Calu3 (cell line): ENCODE data around the gene PDE4B. TPM values are rescaled to one million over a fixed set of nuclear protein-coding genes. Genes with fewer than 3 reads are reported as not detected.

Experiments used
- BruUV-seq: library from RNA; stranded (reverse); fragments of 400-500 nt; replicated peaks from 2 replicates; lab custom pipeline; 2021; lab: Mats Ljungman, UMichigan
- CTCF ChIA-PET: fragments of 300-600 bp; sonication (Branson Sonifier 250); formaldehyde crosslinking; loops from one replicate; lab custom pipeline; 2022; ENCODE audit warnings: antibody characterized with exemption; lab: Charles Lee
- DNase-seq: peaks from one replicate; pipeline ENCODE4 v3.0.0; 2022
- H3K27ac Mint-ChIP-seq: one replicate; pipeline ENCODE4 v1.8.0; 2022; ENCODE audit warnings: mixed read lengths; ENCODE audit not compliant: unreplicated experiment
- H3K27me3 Mint-ChIP-seq: one replicate; pipeline ENCODE4 v1.8.0; 2022; ENCODE audit warnings: mixed read lengths; ENCODE audit not compliant: unreplicated experiment
- H3K36me3 Mint-ChIP-seq: one replicate; pipeline ENCODE4 v1.8.0; 2022; ENCODE audit warnings: mild to moderate bottlenecking, moderate library complexity, mixed read lengths; ENCODE audit not compliant: insufficient read depth, unreplicated experiment
- H3K4me1 Mint-ChIP-seq: one replicate; pipeline ENCODE4 v1.8.0; 2022; ENCODE audit warnings: mild to moderate bottlenecking, low read depth, mixed read lengths; ENCODE audit not compliant: unreplicated experiment
- H3K4me3 Mint-ChIP-seq: one replicate; pipeline ENCODE4 v1.8.0; 2022; ENCODE audit warnings: mild to moderate bottlenecking, low read depth, moderate library complexity, mixed read lengths; ENCODE audit not compliant: unreplicated experiment
- H3K9me3 Mint-ChIP-seq: one replicate; pipeline ENCODE4 v1.8.0; 2022; ENCODE audit warnings: low read depth, mixed read lengths; ENCODE audit not compliant: unreplicated experiment
- CTCF ChIP-seq: fragments of 200-600 bp; IDR thresholded peaks from one replicate; pipeline ENCODE4 v1.8.0; 2022; ENCODE audit warnings: antibody characterized with exemption; ENCODE audit not compliant: unreplicated experiment
- intact Hi-C: fragments of 100-400 bp; cut with micrococcal nuclease; formaldehyde crosslinking; loops from one replicate; pipeline ENCODE4 v1.10.0; 2022; ENCODE audit not compliant: unreplicated experiment
- total RNA-seq: library from RNA; stranded (reverse); gene quantifications from 2 replicates; pipeline ENCODE4 v1.2.3, GENCODE V29; 2022

PDE4B gene
- total RNA-seq, 1 experiment from 2014 or later, result 2.9 TPM

GRCh38 chr1:66213491-66213890, 420.8 kb downstream of the PDE4B start:
- TF ChIP-seq CTCF, result no peak
- Mint-ChIP-seq H3K27me3 (no peaks in the 10 kb centered on the region), H3K4me3 (no peak overlapping the region), H3K36me3 (no peaks in the 10 kb centered on the region), H3K4me1 (no peaks in the 10 kb centered on the region), H3K9me3 (no peaks in the 10 kb centered on the region), H3K27ac (no peak overlapping the region)
- no TSS peak for BruUV-seq
- DNase-seq, result no peak
- intact Hi-C loops, result no loop called here
- CTCF ChIA-PET, result interaction anchor here (0.6 kb wide), 1 partner anchor 1012 kb away, joined by 3 read pairs; no protein-coding TSS in a partner anchor

GRCh38 chr1:66214901-66215300, 422.2 kb downstream of the PDE4B start:
- Mint-ChIP-seq H3K27me3 (no peaks in the 10 kb centered on the region), H3K9me3 (no peaks in the 10 kb centered on the region), H3K4me3 (no peak overlapping the region), H3K36me3 (no peaks in the 10 kb centered on the region), H3K27ac (no peak overlapping the region), H3K4me1 (no peaks in the 10 kb centered on the region)
- CTCF ChIA-PET, result no interaction called here
- intact Hi-C loops, result no loop called here
- TF ChIP-seq CTCF, result no peak
- DNase-seq, result no peak
- BruUV-seq, result no TSS peak

DNA sequence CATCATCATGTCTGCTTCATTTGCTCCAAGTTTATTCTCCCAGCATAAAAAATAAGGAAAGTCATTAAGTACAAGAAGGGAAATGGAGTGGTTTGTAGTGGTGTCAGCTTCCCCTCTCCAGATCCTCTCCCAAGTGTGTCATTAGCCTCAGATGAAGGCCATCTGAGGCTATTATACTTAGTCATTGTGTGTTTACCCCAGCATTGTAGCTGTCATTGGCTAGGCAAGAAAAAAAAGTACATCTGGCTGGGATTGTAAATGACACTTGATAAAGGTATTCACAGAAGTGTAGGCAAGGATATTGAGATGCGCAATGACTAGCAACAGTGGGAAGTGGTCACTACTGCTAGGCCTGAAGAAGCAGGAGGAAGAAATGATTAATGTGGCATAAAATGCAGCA, 424.3 kb downstream of the PDE4B start:
- DNase-seq, result no peak
- no peaks in the 10 kb centered on the region for H3K27me3 Mint-ChIP-seq
- no peaks in the 10 kb centered on the region for H3K4me1 Mint-ChIP-seq
- TF ChIP-seq CTCF, result no peak
- no peaks in the 10 kb centered on the region for H3K9me3 Mint-ChIP-seq
- intact Hi-C loops, result no loop called here
- no peak overlapping the region for H3K27ac Mint-ChIP-seq
- no peak overlapping the region for H3K4me3 Mint-ChIP-seq
- BruUV-seq, result no TSS peak
- CTCF ChIA-PET, result no interaction called here
- H3K36me3 Mint-ChIP-seq, result no peaks in the 10 kb centered on the region

DNA sequence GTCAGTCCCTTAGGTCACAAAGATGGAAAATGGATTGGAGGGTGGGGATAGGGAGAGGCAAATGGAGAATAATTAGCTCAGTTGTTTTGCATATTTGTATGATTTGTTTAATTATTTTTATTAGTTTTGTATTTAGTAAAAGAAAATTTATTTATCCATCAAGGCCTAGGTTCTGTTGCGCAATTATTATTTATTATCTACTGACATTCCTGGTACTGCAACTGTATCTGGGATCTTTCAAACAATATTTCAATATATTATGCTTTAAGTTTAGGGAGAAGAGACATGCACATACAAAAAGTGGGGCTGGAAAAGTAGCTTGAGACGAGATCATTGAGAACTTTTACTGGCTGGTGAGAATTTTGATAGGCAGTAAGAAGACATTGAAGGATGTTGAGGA, 424.9 kb downstream of the PDE4B start:
- no TSS peak for BruUV-seq
- no peak for TF ChIP-seq CTCF
- no peak overlapping the region for H3K4me3 Mint-ChIP-seq
- H3K36me3 Mint-ChIP-seq, result no peaks in the 10 kb centered on the region
- H3K9me3 Mint-ChIP-seq, result no peaks in the 10 kb centered on the region
- intact Hi-C loops, result no loop called here
- no peaks in the 10 kb centered on the region for H3K4me1 Mint-ChIP-seq
- H3K27ac Mint-ChIP-seq, result no peak overlapping the region
- no peaks in the 10 kb centered on the region for H3K27me3 Mint-ChIP-seq
- CTCF ChIA-PET, result no interaction called here
- no peak for DNase-seq
